GM10847 (cell line): Measurements from ENCODE around the gene IL10RB.

ENCODE experiments used
- POLR2A ChIP-seq: IDR thresholded peaks from 2 replicates; pipeline ENCODE4 v1.6.1; 2011; ENCODE audit not compliant: insufficient read length; ENCODE audit errors: extremely low read depth

IL10RB gene

GRCh38 chr21:33257094-33257803 is 8.9 kb upstream of the IL10RB start:
- TF ChIP-seq POLR2A: no peak

- TF ChIP-seq POLR2A: no peak
Observed at GRCh38 chr21:33258475-33258874, 7.7 kb upstream of the IL10RB start.

GRCh38 chr21:33259428-33259827 is 6.7 kb upstream of the IL10RB start:
- TF ChIP-seq POLR2A: no peak

- no peak for TF ChIP-seq POLR2A
Observed at GRCh38 chr21:33259995-33260394, 6.2 kb upstream of the IL10RB start.

- TF ChIP-seq POLR2A: no peak
Observed at GRCh38 chr21:33261635-33262034, 4.5 kb upstream of the IL10RB start.

GRCh38 chr21:33262921-33263320 is 3.2 kb upstream of the IL10RB start:
- no peak for TF ChIP-seq POLR2A

GRCh38 chr21:33264561-33264960 is 1.6 kb upstream of the IL10RB start:
- TF ChIP-seq POLR2A: no peak

- no peak for TF ChIP-seq POLR2A
Observed at GRCh38 chr21:33265664-33266049, 510 bp upstream of the IL10RB start.

GRCh38 chr21:33266789-33267135 is 595 bp downstream of the IL10RB start:
- TF ChIP-seq POLR2A: no peak

GRCh38 chr21:33267250-33267649 is 1.1 kb downstream of the IL10RB start:
- no peak for TF ChIP-seq POLR2A

GRCh38 chr21:33268393-33268736 is 2.2 kb downstream of the IL10RB start:
- no peak for TF ChIP-seq POLR2A

GRCh38 chr21:33268737-33269441 is 2.7 kb downstream of the IL10RB start:
- TF ChIP-seq POLR2A: no peak

- no peak for TF ChIP-seq POLR2A
Observed at GRCh38 chr21:33270986-33271385, 4.8 kb downstream of the IL10RB start.

- TF ChIP-seq POLR2A: no peak
Observed at GRCh38 chr21:33273044-33273443, 6.9 kb downstream of the IL10RB start.

- no peak for TF ChIP-seq POLR2A
Observed at GRCh38 chr21:33278721-33279120, 12.6 kb downstream of the IL10RB start.

- no peak for TF ChIP-seq POLR2A
Observed at GRCh38 chr21:33279330-33279820, 13.2 kb downstream of the IL10RB start.
